ENCODE measurements around the gene ALDH1A2.
"Not testable (repeated sequence)": the region's sequence is repeated elsewhere in the genome, so short reads cannot be mapped to it uniquely, and the experiment has no call there.

The ALDH1A2 gene

GRCh38 chr15:58066042-58066867, 744 bp upstream of the ALDH1A2 start:
- peak; percentile 64 for DNase-seq (ENCODE audit: low spot score)

- DNase-seq (ENCODE audit: low spot score), result no peak
These were observed 499 bp downstream of the ALDH1A2 start for GRCh38 chr15:58064980-58065444.

- DNase-seq (ENCODE audit: low spot score), result no peak
These were observed 1.2 kb downstream of the ALDH1A2 start for GRCh38 chr15:58064082-58064979.

GRCh38 chr15:58063614-58064013, 1.9 kb downstream of the ALDH1A2 start:
- DNase-seq (ENCODE audit: low spot score), result no peak

GRCh38 chr15:58062983-58063382, 2.5 kb downstream of the ALDH1A2 start:
- DNase-seq (ENCODE audit: low spot score), result no peak

- DNase-seq (ENCODE audit: low spot score), result no peak
These were observed 3.3 kb downstream of the ALDH1A2 start for GRCh38 chr15:58062175-58062574.

GRCh38 chr15:58060575-58060974, 4.9 kb downstream of the ALDH1A2 start:
- no peak for DNase-seq (ENCODE audit: low spot score)

- no peak for DNase-seq (ENCODE audit: low spot score)
These were observed 6.8 kb downstream of the ALDH1A2 start for GRCh38 chr15:58058729-58059128.

- no peak for DNase-seq (ENCODE audit: low spot score)
These were observed 7.4 kb downstream of the ALDH1A2 start for GRCh38 chr15:58058073-58058472.

- DNase-seq (ENCODE audit: low spot score), result no peak
These were observed 8.0 kb downstream of the ALDH1A2 start for GRCh38 chr15:58057559-58057958.

GRCh38 chr15:58056015-58056414, 9.5 kb downstream of the ALDH1A2 start:
- DNase-seq (ENCODE audit: low spot score), result no peak

GRCh38 chr15:58053315-58054153, 12.0 kb downstream of the ALDH1A2 start:
- DNase-seq (ENCODE audit: low spot score), result no peak

GRCh38 chr15:58052334-58052733, 13.2 kb downstream of the ALDH1A2 start:
- DNase-seq (ENCODE audit: low spot score), result no peak

GRCh38 chr15:58049520-58050227, 15.8 kb downstream of the ALDH1A2 start:
- DNase-seq (ENCODE audit: low spot score), result no peak

- DNase-seq (ENCODE audit: low spot score), result no peak
These were observed 17.2 kb downstream of the ALDH1A2 start for GRCh38 chr15:58048261-58048660.

- no peak for DNase-seq (ENCODE audit: low spot score)
These were observed 18.4 kb downstream of the ALDH1A2 start for GRCh38 chr15:58047149-58047548.

- no peak for DNase-seq (ENCODE audit: low spot score)
These were observed 19.0 kb downstream of the ALDH1A2 start for GRCh38 chr15:58046467-58046866.

- DNase-seq (ENCODE audit: low spot score), result not testable (repeated sequence)
These were observed 20.1 kb downstream of the ALDH1A2 start for GRCh38 chr15:58045376-58045775.

GRCh38 chr15:58044551-58044950, 21.0 kb downstream of the ALDH1A2 start:
- no peak for DNase-seq (ENCODE audit: low spot score)

- peak; percentile 21 for DNase-seq (ENCODE audit: low spot score)
These were observed 22.2 kb downstream of the ALDH1A2 start for GRCh38 chr15:58043192-58043903.

- DNase-seq (ENCODE audit: low spot score), result no peak
These were observed 23.5 kb downstream of the ALDH1A2 start for GRCh38 chr15:58042006-58042405.

Measured in AG08396 (cell line).